Fibroblast of villous mesenchyme (primary cell): ENCODE results near the gene RBMS3. TPM values are rescaled to one million over a fixed set of nuclear protein-coding genes. Genes with fewer than 3 reads are reported as not detected.

Experiments used
- DNase-seq: peaks from one replicate; pipeline ENCODE4 v3.0.0-alpha.2; 2010; ENCODE audit warnings: low read depth
- H3K4me3 ChIP-seq: 2 replicates; pipeline ENCODE4 v1.5.1; 2011; ENCODE audit warnings: low read depth, mild to moderate bottlenecking, low read length
- CTCF ChIP-seq: IDR thresholded peaks from 2 replicates; pipeline ENCODE4 v1.5.1; 2012; ENCODE audit warnings: low read depth, mild to moderate bottlenecking, low read length; ENCODE audit not compliant: insufficient read depth
- total RNA-seq: library from RNA; depleted of rRNA; stranded (reverse); fragments of >200 nt; gene quantifications from 2 replicates; pipeline ENCODE4 v1.2.3, GENCODE V29; 2012

The RBMS3 gene
- total RNA-seq, 1 donor, result 85.9 TPM

GRCh38 chr3:29494305-29495036, 213.6 kb downstream of the RBMS3 start:
- TF ChIP-seq CTCF, result no peak
- peak; percentile 69 for DNase-seq
- H3K4me3 ChIP-seq, result no peak overlapping the region

- no peak overlapping the region for H3K4me3 ChIP-seq
- no peak for DNase-seq
- TF ChIP-seq CTCF, result no peak
These were observed 216.4 kb downstream of the RBMS3 start for GRCh38 chr3:29497282-29497681.

- no peak overlapping the region for H3K4me3 ChIP-seq
- TF ChIP-seq CTCF, result no peak
- DNase-seq, result no peak
These were observed 221.9 kb downstream of the RBMS3 start for GRCh38 chr3:29502771-29503170.

GRCh38 chr3:29503314-29503713, 222.4 kb downstream of the RBMS3 start:
- DNase-seq, result no peak
- no peak overlapping the region for H3K4me3 ChIP-seq
- TF ChIP-seq CTCF, result no peak

GRCh38 chr3:29503958-29504357, 223.1 kb downstream of the RBMS3 start:
- no peak for TF ChIP-seq CTCF
- no peak overlapping the region for H3K4me3 ChIP-seq
- DNase-seq, result peak; percentile 61

- H3K4me3 ChIP-seq, result no peak overlapping the region
- TF ChIP-seq CTCF, result no peak
- DNase-seq, result no peak
These were observed 225.6 kb downstream of the RBMS3 start for GRCh38 chr3:29506502-29506901.

GRCh38 chr3:29511701-29512100, 230.8 kb downstream of the RBMS3 start:
- no peak for DNase-seq

More at GRCh38 chr3:29511701-29512100, 230.8 kb downstream of the RBMS3 start:
- H3K4me3 ChIP-seq, result no peak overlapping the region
- no peak for TF ChIP-seq CTCF
